Parathyroid adenoma (tissue), 2 donors: ENCODE results near the gene NAMPT.

Source experiments
- H2AFZ ChIP-seq: fragments of 300-600 bp; sonication (generic); one replicate; pipeline ENCODE4 v1.7.0; 2017; ENCODE audit warnings: antibody characterized with exemption, mild to moderate bottlenecking
- H3K27ac ChIP-seq: fragments of 300-600 bp; sonication (generic); one replicate; pipeline ENCODE4 v1.7.0; 2017
- H3K27me3 ChIP-seq: fragments of 300-600 bp; sonication (generic); one replicate; pipeline ENCODE4 v1.7.0; 2017; ENCODE audit warnings: low read length; ENCODE audit not compliant: control insufficient read depth, insufficient read depth
- H3K36me3 ChIP-seq: fragments of 300-600 bp; sonication (generic); one replicate; pipeline ENCODE4 v1.7.0; 2017; ENCODE audit warnings: low read length; ENCODE audit not compliant: control insufficient read depth, insufficient read depth
- H3K4me1 ChIP-seq: fragments of 300-600 bp; sonication (generic); one replicate; pipeline ENCODE4 v1.7.0; 2017; ENCODE audit warnings: control low read depth
- H3K4me2 ChIP-seq: fragments of 300-600 bp; sonication (generic); one replicate; pipeline ENCODE4 v1.7.0; 2017; ENCODE audit warnings: low read length
- H3K4me3 ChIP-seq: fragments of 300-600 bp; sonication (generic); one replicate; pipeline ENCODE4 v1.7.0; 2017; ENCODE audit warnings: low read depth, low read length
- H3K79me2 ChIP-seq: fragments of 300-600 bp; sonication (generic); one replicate; pipeline ENCODE4 v1.7.0; 2017; ENCODE audit warnings: control low read depth
- H3K9ac ChIP-seq: fragments of 300-600 bp; sonication (generic); one replicate; pipeline ENCODE4 v1.7.0; 2017; ENCODE audit warnings: mild to moderate bottlenecking
- H3K9me3 ChIP-seq: fragments of 300-600 bp; sonication (generic); one replicate; pipeline ENCODE4 v1.7.0; 2017; ENCODE audit warnings: low read length; ENCODE audit not compliant: control insufficient read depth
- CTCF ChIP-seq: fragments of 300-600 bp; sonication (generic); IDR thresholded peaks from one replicate; pipeline ENCODE4 v1.7.0; 2017; ENCODE audit warnings: antibody characterized with exemption, mild to moderate bottlenecking
- donor health status: primary hyperparathyroidism.

Gene NAMPT

GRCh38 chr7:106318482-106318881 is 33.7 kb upstream of the NAMPT start:
- TF ChIP-seq CTCF, result no peak
- H2AFZ ChIP-seq, result no peak overlapping the region
- no peaks in the 10 kb centered on the region for H3K4me1 ChIP-seq
- no peak overlapping the region for H3K9ac ChIP-seq
- no peaks in the 10 kb centered on the region for H3K79me2 ChIP-seq
- no peak overlapping the region for H3K27ac ChIP-seq
- H3K9me3 ChIP-seq, result no peaks in the 10 kb centered on the region
- no peak overlapping the region for H3K4me2 ChIP-seq
- H3K27me3 ChIP-seq, result no peaks in the 10 kb centered on the region
- H3K4me3 ChIP-seq, result no peak overlapping the region
- H3K36me3 ChIP-seq, result no peaks in the 10 kb centered on the region

GRCh38 chr7:106317971-106318370 is 33.2 kb upstream of the NAMPT start:
- H3K4me2 ChIP-seq, result no peak overlapping the region
- H2AFZ ChIP-seq, result no peak overlapping the region
- H3K79me2 ChIP-seq, result no peaks in the 10 kb centered on the region
- no peak overlapping the region for H3K9ac ChIP-seq
- H3K9me3 ChIP-seq, result no peaks in the 10 kb centered on the region
- H3K27ac ChIP-seq, result no peak overlapping the region
- H3K36me3 ChIP-seq, result no peaks in the 10 kb centered on the region
- H3K27me3 ChIP-seq, result no peaks in the 10 kb centered on the region
- no peak overlapping the region for H3K4me3 ChIP-seq
- no peak for TF ChIP-seq CTCF
- H3K4me1 ChIP-seq, result no peaks in the 10 kb centered on the region

GRCh38 chr7:106316947-106317346 is 32.2 kb upstream of the NAMPT start:
- Histone ChIP-seq H3K4me3 (no peak overlapping the region), H3K79me2 (no peaks in the 10 kb centered on the region), H3K9ac (no peak overlapping the region), H3K4me1 (no peaks in the 10 kb centered on the region), H3K27me3 (no peaks in the 10 kb centered on the region), H3K36me3 (no peaks in the 10 kb centered on the region), H2AFZ (no peak overlapping the region), H3K9me3 (no peaks in the 10 kb centered on the region), H3K4me2 (no peak overlapping the region), H3K27ac (no peak overlapping the region)
- no peak for TF ChIP-seq CTCF

- Histone ChIP-seq H3K79me2 (no peaks in the 10 kb centered on the region), H3K4me2 (no peak overlapping the region), H3K27me3 (no peaks in the 10 kb centered on the region), H3K9ac (no peak overlapping the region), H3K9me3 (no peaks in the 10 kb centered on the region), H3K27ac (no peak overlapping the region), H3K4me3 (no peak overlapping the region), H2AFZ (no peak overlapping the region), H3K4me1 (no peaks in the 10 kb centered on the region), H3K36me3 (no peaks in the 10 kb centered on the region)
- no peak for TF ChIP-seq CTCF
Observed at GRCh38 chr7:106314875-106315274, 30.1 kb upstream of the NAMPT start.

- no peaks in the 10 kb centered on the region for H3K27me3 ChIP-seq
- H3K4me2 ChIP-seq, result no peak overlapping the region
- H3K4me1 ChIP-seq, result no peaks in the 10 kb centered on the region
- H3K79me2 ChIP-seq, result no peaks in the 10 kb centered on the region
- H3K27ac ChIP-seq, result no peak overlapping the region
- H3K9ac ChIP-seq, result no peak overlapping the region
- no peaks in the 10 kb centered on the region for H3K9me3 ChIP-seq
- H3K4me3 ChIP-seq, result no peak overlapping the region
- H3K36me3 ChIP-seq, result no peaks in the 10 kb centered on the region
- no peak overlapping the region for H2AFZ ChIP-seq
- no peak for TF ChIP-seq CTCF
Observed at GRCh38 chr7:106313966-106314365, 29.2 kb upstream of the NAMPT start.
